ENCODE measurements around the gene CTSH.

Gene CTSH

DNA sequence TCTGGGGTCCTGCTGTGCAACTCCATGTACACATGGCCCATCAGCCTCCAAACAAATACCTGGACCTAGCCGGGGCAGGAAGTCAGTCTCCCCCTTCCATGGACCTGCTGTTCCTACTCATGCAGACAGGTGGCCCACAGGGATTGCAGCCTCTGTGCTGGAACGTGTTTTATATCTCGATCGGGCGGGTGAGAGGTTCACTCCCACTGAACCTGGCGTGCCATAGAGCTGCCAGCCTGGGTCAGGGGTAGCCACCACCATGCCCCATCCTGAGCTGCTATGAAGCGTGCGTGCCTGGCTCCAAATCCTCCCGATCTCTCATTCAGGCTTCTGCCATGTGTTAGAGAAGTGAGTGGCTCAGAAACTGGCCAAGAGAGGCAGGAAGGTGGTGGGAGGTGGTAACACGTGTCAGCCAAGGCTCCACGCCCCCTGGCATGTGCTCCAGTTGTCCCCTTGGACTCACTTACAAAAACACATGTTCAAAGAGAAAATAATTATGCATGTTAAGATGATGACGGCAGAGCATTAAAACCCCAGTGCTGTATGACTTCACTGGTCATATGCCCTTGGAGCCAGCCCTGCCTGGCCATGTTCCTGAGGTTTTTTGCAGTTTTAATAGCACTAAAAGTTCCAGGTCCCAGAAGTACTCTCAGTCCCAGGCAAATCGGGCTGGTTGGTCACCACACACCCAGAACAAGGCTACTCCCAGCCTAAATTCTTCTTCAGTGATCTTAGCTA lies 30.6 kb downstream of the CTSH start:
- H3K4me3 ChIP-seq (ENCODE audit: low read depth, low read length) = no peak overlapping the region
- ChIA-PET CTCF (interaction anchor here (1.1 to 4.6 kb wide), 6 partner anchors 8 to 270 kb away, joined by 3 to 34 read pairs (median 8); no protein-coding TSS in a partner anchor), POLR2A (interaction anchor here (0.6 to 0.7 kb wide), 3 partner anchors 61 to 979 kb away, joined by 3 read pairs; no protein-coding TSS in a partner anchor)
- TF ChIP-seq CTCF (IDR thresholded peaks at IDR 0.05; ENCODE audit: insufficient read depth, low read length, missing control alignments) = peak; percentile 32
- no peak for DNase-seq (ENCODE audit: low read depth, low spot score)

DNA sequence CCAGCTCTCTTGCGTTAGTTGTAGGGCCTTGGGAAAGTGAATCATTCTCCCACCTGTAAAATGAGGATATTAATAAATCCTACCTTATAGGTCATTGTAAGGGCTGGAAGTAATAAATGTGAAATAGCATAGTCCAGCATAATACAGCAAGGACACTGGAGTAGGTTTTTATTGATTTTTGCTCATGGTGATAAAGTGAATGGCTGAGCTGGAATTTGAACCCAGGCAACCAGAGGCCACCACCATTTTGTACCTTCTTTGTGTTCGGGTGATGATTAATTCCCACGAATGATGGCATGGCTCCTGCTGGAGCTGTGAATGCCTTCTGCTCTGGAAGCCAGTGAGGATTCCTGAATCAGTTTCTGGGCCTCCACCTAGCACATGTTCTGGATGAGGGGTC lies 31.8 kb downstream of the CTSH start:
- POLR2A ChIA-PET = interaction anchor here (0.6 kb wide), 1 partner anchor 62 kb away, joined by 3 read pairs; no protein-coding TSS in a partner anchor

DNA sequence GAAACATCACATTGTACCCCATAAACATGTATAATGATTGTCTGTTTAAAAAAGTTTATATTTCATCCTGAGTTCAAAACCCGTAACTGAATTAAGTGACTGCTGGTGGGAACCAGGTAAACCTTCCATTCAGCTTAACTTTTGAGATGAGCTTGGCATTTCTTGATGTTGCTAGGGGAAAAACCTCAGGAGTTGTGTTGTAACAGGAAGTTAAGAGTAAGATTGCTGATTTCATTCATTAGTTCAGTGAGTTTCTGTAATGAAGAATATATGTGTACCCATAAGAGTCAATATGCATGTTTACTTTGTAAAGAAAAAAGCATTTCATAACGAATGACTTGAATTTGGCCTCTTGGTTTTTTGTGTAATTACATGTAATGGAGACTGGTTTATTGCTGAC lies 32.5 kb downstream of the CTSH start:
- H3K4me3 ChIP-seq (ENCODE audit: low read depth, low read length) = no peak overlapping the region
- no peak for DNase-seq (ENCODE audit: low read depth, low spot score)
- TF ChIP-seq CTCF (IDR thresholded peaks at IDR 0.05; ENCODE audit: insufficient read depth, low read length, missing control alignments) = no peak
- ChIA-PET CTCF (interaction anchor here (1.2 to 6.4 kb wide), 4 partner anchors 10 to 271 kb away, joined by 3 to 51 read pairs (median 20); no protein-coding TSS in a partner anchor), POLR2A (no interaction called here)

More for the DNA sequence above, 31.8 kb downstream of the CTSH start:
- H3K4me3 ChIP-seq (ENCODE audit: low read depth, low read length) = no peak overlapping the region
- no peak for TF ChIP-seq CTCF (IDR thresholded peaks at IDR 0.05; ENCODE audit: insufficient read depth, low read length, missing control alignments)
- DNase-seq (ENCODE audit: low read depth, low spot score) = no peak
- CTCF ChIA-PET = interaction anchor here (1.2 to 6.4 kb wide), 4 partner anchors 9 to 271 kb away, joined by 3 to 51 read pairs (median 20); no protein-coding TSS in a partner anchor

GRCh38 chr15:78910271-78910670 lies 34.6 kb downstream of the CTSH start:
- ChIA-PET POLR2A (no interaction called here), CTCF (interaction anchor here (1.1 to 6.4 kb wide), 14 partner anchors 9 to 275 kb away, joined by 3 to 67 read pairs (median 9); no protein-coding TSS in a partner anchor)
- no peak for TF ChIP-seq CTCF (IDR thresholded peaks at IDR 0.05; ENCODE audit: insufficient read depth, low read length, missing control alignments)
- no peak overlapping the region for H3K4me3 ChIP-seq (ENCODE audit: low read depth, low read length)
- no peak for DNase-seq (ENCODE audit: low read depth, low spot score)

GRCh38 chr15:78909791-78910228 lies 35.0 kb downstream of the CTSH start:
- peak; percentile 59 for TF ChIP-seq CTCF (IDR thresholded peaks at IDR 0.05; ENCODE audit: insufficient read depth, low read length, missing control alignments)
- H3K4me3 ChIP-seq (ENCODE audit: low read depth, low read length) = no peak overlapping the region
- ChIA-PET CTCF (interaction anchor here (0.8 to 6.4 kb wide), 16 partner anchors 8 to 275 kb away, joined by 3 to 67 read pairs (median 7); no protein-coding TSS in a partner anchor), POLR2A (no interaction called here)
- no peak for DNase-seq (ENCODE audit: low read depth, low spot score)

- POLR2A ChIA-PET = interaction anchor here (0.8 kb wide), 1 partner anchor 16 kb away, joined by 3 read pairs; no protein-coding TSS in a partner anchor
- no peak for TF ChIP-seq CTCF (IDR thresholded peaks at IDR 0.05; ENCODE audit: insufficient read depth, low read length, missing control alignments)
Observed at GRCh38 chr15:78909160-78909695, 35.6 kb downstream of the CTSH start.

More at GRCh38 chr15:78909160-78909695, 35.6 kb downstream of the CTSH start:
- DNase-seq (ENCODE audit: low read depth, low spot score) = no peak
- CTCF ChIA-PET = interaction anchor here (0.7 to 6.4 kb wide), 16 partner anchors 10 to 276 kb away, joined by 3 to 67 read pairs (median 6); no protein-coding TSS in a partner anchor
- no peak overlapping the region for H3K4me3 ChIP-seq (ENCODE audit: low read depth, low read length)

Data from AG04449 (cell line).